Measurements from ENCODE around the gene PSKH1. TPM values are rescaled to one million over a fixed set of nuclear protein-coding genes. Genes with fewer than 3 reads are reported as not detected.

PSKH1 gene
- total RNA-seq, 2 experiments from 2014 or later = 11.4 to 13.3 TPM

DNA sequence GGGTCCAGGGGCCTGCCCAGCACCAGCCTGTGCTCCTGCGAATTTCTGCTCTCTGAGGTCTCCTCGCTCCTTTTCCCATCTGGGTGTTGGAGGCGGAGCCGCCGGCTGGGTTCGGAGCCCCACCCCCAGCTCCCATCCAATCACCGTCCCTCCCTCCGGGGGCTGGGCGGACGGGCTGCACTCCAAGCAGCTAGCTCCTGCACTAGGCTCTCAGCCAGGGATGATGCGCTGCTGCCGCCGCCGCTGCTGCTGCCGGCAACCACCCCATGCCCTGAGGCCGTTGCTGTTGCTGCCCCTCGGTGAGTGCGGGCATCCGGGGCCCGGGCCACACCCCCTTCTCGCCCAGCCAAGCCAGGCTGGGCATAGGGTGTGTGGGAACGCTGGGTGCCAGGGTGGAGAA lies 8.4 kb upstream of the PSKH1 start, which contains the start of gene NRN1L:
Gene NRN1L (plus strand): TSS at position 202 of the 400 bp plus-strand sequence. CDS start 19 bp downstream, at position 221.
- Mint-ChIP-seq H3K27ac (no peak within 1 kb of the TSS), H3K4me3 (no peak within 1 kb of the TSS), H3K36me3 (ENCODE audit: low read depth) (peaks cover 65% of the 10 kb centered on the region), H3K4me1 (ENCODE audit: low read depth) (no peaks in the 10 kb centered on the region), H3K9me3 (no peaks in the 10 kb centered on the region), H3K27me3 (no peaks in the 10 kb centered on the region)
- no peak for ATAC-seq (ENCODE audit: poor library complexity)
- H3K27me3 ChIP-seq (ENCODE audit: control insufficient read depth in 1 of 2, insufficient read depth in 2 of 2, low read length in 2 of 2) = no peaks in the 10 kb centered on the region
- CTCF ChIA-PET = interaction anchor here (1.5 to 2.8 kb wide), 5 partner anchors 16 to 156 kb away, joined by 3 to 16 read pairs (median 9); no protein-coding TSS in a partner anchor
- no peaks in the 10 kb centered on the region for H3K9me3 ChIP-seq (ENCODE audit: control insufficient read depth in 1 of 2, insufficient read depth in 1 of 2, low read length in 2 of 2)
- TF ChIP-seq CTCF (IDR thresholded peaks at IDR 0.05) = no peak
- DNase-seq = no peak
- POLR2A ChIA-PET = no interaction called here
- no peak within 1 kb of the TSS for H3K4me3 ChIP-seq (ENCODE audit: low read length)
- intact Hi-C loops (cut with DNase I, micrococcal nuclease) = loop anchor here in 1 of 2 experiments (5.0 kb wide), 1 partner anchor 343 kb away; no protein-coding TSS in a partner anchor
- H3K36me3 ChIP-seq (ENCODE audit: insufficient read depth, low read length) = peaks cover 65% of the 10 kb centered on the region
- no peaks in the 10 kb centered on the region for H3K4me1 ChIP-seq (ENCODE audit: insufficient read depth, low read length)
- H3K27ac ChIP-seq (ENCODE audit: low read depth in 1 of 2, low read length in 2 of 2) = no peak within 1 kb of the TSS

DNA sequence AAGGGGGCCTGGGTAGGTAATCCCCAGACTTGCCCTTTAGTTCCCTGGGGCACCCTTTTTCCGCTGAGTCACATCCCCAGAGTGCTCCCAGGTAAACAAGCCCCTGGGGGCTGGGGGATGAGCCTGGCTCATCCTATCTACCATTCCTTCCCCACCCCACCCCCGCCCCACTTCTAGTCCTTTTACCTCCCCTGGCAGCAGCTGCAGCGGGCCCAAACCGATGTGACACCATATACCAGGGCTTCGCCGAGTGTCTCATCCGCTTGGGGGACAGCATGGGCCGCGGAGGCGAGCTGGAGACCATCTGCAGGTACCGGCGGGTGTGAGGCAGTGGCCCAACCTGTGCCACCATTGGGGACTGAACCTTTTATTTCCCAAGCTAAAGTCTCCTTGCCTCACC lies 7.5 kb upstream of the PSKH1 start:
- CTCF ChIA-PET = interaction anchor here (0.7 to 1.2 kb wide), 2 partner anchors 69 to 155 kb away, joined by 4 to 5 read pairs; no protein-coding TSS in a partner anchor
- TF ChIP-seq CTCF (IDR thresholded peaks at IDR 0.05) = no peak
- Histone ChIP-seq H3K27me3 (ENCODE audit: control insufficient read depth in 1 of 2, insufficient read depth in 2 of 2, low read length in 2 of 2) (no peaks in the 10 kb centered on the region), H3K9me3 (ENCODE audit: control insufficient read depth in 1 of 2, insufficient read depth in 1 of 2, low read length in 2 of 2) (no peaks in the 10 kb centered on the region), H3K4me1 (ENCODE audit: insufficient read depth, low read length) (no peaks in the 10 kb centered on the region), H3K4me3 (ENCODE audit: low read length) (no peak overlapping the region), H3K36me3 (ENCODE audit: insufficient read depth, low read length) (peaks cover 56% of the 10 kb centered on the region), H3K27ac (ENCODE audit: low read depth in 1 of 2, low read length in 2 of 2) (no peak overlapping the region)
- H3K36me3 Mint-ChIP-seq (ENCODE audit: low read depth) = peaks cover 57% of the 10 kb centered on the region
- H3K27me3 Mint-ChIP-seq = no peaks in the 10 kb centered on the region
- POLR2A ChIA-PET = interaction anchor here (0.9 to 1.4 kb wide), 2 partner anchors 50 to 98 kb away, joined by 3 to 4 read pairs; no protein-coding TSS in a partner anchor
- H3K4me3 Mint-ChIP-seq = no peak overlapping the region
- H3K9me3 Mint-ChIP-seq = no peaks in the 10 kb centered on the region
- no peaks in the 10 kb centered on the region for H3K4me1 Mint-ChIP-seq (ENCODE audit: low read depth)
- ATAC-seq (ENCODE audit: poor library complexity) = no peak
- no peak overlapping the region for H3K27ac Mint-ChIP-seq
- intact Hi-C loops (cut with DNase I, micrococcal nuclease) = no loop called here
- DNase-seq = no peak

GRCh38 chr16:67885976-67886375 lies 7.1 kb upstream of the PSKH1 start:
- POLR2A ChIA-PET = interaction anchor here (0.9 to 1.4 kb wide), 3 partner anchors 10 to 98 kb away, joined by 3 to 4 read pairs (median 4); no protein-coding TSS in a partner anchor
- no peaks in the 10 kb centered on the region for H3K27me3 ChIP-seq (ENCODE audit: control insufficient read depth in 1 of 2, insufficient read depth in 2 of 2, low read length in 2 of 2)
- CTCF ChIA-PET = interaction anchor here (1.2 kb wide), 1 partner anchor 69 kb away, joined by 5 read pairs; no protein-coding TSS in a partner anchor
- no peak for TF ChIP-seq CTCF (IDR thresholded peaks at IDR 0.05)
- H3K4me1 ChIP-seq (ENCODE audit: insufficient read depth, low read length) = no peaks in the 10 kb centered on the region
- H3K9me3 ChIP-seq (ENCODE audit: control insufficient read depth in 1 of 2, insufficient read depth in 1 of 2, low read length in 2 of 2) = no peaks in the 10 kb centered on the region
- no peak for ATAC-seq (ENCODE audit: poor library complexity)
- Mint-ChIP-seq H3K4me1 (ENCODE audit: low read depth) (no peaks in the 10 kb centered on the region), H3K4me3 (no peak overlapping the region), H3K27ac (no peak overlapping the region), H3K27me3 (no peaks in the 10 kb centered on the region), H3K36me3 (ENCODE audit: low read depth) (peaks cover 52% of the 10 kb centered on the region), H3K9me3 (no peaks in the 10 kb centered on the region)
- DNase-seq = no peak
- intact Hi-C loops (cut with DNase I, micrococcal nuclease) = no loop called here
- H3K4me3 ChIP-seq (ENCODE audit: low read length) = no peak overlapping the region
- no peak overlapping the region for H3K27ac ChIP-seq (ENCODE audit: low read depth in 1 of 2, low read length in 2 of 2)
- peaks cover 52% of the 10 kb centered on the region for H3K36me3 ChIP-seq (ENCODE audit: insufficient read depth, low read length)

All from CD4-positive, alpha-beta T cell (primary cell).